NCI-H526 treated with DMSO at 0.1 percent for 48 hours (cell line): Measurements from ENCODE around the gene MESD.
"Not testable (repeated sequence)": the region's sequence is repeated elsewhere in the genome, so short reads cannot be mapped to it uniquely, and the experiment has no call there.

Source experiments
- DNase-seq: peaks from one replicate; lab custom pipeline; 2025; lab: John Stamatoyannopoulos, UW

MESD gene

GRCh38 chr15:80965454-80965853, 24.2 kb downstream of the MESD start:
- DNase-seq, result not testable (repeated sequence)

DNA sequence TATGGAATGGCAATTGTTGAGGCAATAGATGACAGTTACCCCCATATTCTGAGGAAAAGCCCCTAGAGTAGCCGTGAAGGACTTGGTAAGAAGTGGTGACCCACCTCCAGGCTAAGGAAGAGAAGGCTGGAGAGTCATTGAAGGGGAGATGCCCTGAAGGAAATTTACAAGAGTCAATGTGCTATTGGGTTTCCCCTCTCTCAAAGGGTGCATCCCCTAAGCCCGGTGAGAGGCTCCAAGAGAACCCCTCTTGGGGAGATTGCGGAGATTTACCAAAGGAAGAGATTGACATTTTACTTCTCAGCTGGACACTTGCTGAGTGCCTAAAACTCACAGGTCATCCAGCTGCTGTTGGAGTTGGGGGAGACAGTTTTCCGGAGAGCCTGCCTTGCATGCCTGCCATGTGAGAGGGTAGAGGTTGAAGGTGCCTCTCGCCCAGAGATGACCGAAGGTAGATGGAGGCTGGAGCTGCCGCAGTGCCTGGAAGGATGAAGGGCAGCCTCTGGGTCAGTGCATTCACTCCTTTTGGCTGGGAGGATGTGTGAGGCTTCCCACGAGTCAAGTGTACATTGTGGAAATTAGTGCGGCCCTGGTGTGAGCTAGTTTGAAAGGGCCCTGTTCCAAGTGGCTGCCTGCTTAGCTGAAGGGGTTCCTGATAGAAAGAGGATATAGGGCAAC, 30.7 kb downstream of the MESD start:
- no peak for DNase-seq

- DNase-seq, result no peak
Measured at GRCh38 chr15:80957976-80958375, 31.6 kb downstream of the MESD start.

DNA sequence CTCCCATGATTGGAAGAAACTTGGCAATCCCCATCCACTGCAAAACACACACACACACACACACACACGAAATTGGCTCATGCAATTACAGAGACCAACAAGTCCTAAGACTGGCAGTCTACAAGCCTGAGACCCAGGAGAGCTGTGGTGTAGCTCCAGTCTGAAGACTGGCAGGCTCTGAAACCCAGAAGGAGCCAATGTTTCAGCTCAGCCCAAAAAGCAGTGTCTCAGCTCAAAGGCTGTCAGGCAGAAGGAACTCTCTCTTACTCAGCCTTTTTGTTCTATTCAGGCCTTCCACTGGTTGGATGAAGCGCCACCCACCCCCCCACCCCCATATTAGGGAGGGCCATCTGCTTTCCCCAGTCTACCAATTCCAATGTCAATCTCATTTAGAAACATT, 32.1 kb downstream of the MESD start:
- no peak for DNase-seq

GRCh38 chr15:80955571-80956452, 33.8 kb downstream of the MESD start:
- DNase-seq, result not testable (repeated sequence)

GRCh38 chr15:80953953-80954778, 35.5 kb downstream of the MESD start:
- no peak for DNase-seq

DNA sequence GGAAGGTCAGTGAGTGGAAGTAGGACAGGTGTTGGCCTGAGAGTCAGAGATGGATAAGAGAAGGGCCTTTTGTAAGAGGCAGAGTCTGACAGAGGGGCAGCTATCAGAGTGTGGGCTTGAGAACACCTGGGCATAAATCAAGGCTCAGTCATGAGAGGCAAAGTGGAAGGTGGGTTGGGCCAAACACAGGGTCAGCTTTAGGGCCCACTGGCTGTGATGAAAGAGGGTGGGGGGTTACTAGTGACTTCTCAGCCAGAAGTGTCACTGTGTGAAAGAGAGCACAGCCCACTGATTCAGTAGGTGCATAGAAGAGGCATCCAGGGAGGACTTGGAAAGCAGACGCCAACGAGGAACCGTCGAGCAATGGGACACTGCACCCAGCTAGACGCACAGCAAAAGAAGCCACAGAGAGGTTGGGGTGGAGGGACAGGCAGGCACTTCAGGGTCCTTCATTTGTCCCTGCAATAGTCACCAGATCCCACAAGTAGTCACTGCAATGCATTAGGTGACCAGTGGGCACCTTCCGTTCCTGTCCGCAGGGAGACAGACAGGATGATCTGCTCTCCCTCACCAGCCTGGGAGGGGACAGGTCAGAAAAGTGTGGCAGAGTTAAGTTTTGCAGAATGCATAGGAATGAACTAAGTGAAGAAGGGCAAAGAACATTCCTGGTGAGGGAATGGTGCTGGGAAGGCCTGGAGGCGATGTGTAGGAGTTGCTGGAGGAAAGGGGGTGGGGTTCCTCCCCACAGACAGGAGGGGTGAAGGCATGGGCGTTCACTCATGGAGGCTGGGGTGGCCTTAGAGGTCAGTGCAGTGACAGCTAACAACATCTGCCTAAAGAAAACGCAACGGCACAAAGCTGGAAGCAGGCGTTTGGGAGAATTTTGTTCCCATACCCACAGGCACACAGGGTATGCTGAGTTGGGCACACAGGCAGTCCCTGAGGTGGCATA, 36.3 kb downstream of the MESD start:
- no peak for DNase-seq

GRCh38 chr15:80951941-80952340, 37.7 kb downstream of the MESD start:
- no peak for DNase-seq

DNA sequence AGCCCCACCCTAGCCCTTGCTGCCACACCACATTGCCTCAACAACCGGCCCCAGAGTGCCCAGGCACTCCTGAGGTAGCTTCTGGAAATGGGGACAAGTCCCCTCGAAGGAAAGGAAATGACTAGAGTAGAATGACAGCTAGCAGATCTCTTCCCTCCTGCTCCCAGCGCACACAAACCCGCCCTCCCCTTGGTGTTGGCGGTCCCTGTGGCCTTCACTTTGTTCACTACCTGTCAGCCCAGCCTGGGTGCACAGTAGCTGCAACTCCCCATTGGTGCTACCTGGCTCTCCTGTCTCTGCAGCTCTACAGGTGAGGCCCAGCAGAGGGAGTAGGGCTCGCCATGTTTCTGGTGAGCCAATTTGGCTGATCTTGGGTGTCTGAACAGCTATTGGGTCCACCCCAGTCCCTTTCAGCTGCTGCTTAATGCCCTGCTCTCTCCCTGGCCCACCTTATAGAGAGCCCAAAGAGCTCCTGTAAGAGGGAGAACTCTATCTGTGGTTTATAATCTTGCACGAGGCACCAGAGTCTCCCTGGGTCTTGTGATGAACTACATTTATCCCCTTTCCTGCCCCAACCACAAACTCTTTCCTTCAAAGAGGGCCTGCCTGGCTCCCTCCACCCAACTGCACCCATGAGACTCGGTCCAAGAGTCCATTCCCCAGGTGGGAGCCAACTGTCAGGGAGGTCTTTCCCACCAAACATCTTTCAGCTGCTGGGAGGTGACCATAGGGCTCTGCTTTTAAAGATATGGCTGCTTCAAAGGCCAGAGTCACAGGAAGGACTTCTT, 39.1 kb downstream of the MESD start:
- no peak for DNase-seq

DNA sequence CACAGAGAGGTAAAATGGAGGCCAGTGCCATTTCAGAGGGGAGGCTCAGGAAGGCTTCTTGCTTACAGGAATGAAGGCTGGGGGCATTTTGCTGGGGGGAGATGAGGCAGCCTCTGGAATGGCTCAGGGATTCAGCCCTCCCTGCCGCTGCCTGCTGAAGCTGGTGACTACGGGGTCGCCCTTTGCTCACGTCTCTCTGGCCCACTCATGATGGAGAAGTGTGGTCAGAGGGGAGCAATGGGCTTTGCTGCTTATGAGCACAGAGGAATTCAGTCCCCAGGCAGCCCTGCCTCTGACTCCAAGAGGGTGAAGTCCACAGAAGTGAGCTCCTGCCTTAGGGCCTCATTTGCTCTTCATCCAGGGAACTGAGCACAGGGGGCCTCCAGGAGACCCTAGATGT, 39.9 kb downstream of the MESD start:
- DNase-seq, result no peak

DNA sequence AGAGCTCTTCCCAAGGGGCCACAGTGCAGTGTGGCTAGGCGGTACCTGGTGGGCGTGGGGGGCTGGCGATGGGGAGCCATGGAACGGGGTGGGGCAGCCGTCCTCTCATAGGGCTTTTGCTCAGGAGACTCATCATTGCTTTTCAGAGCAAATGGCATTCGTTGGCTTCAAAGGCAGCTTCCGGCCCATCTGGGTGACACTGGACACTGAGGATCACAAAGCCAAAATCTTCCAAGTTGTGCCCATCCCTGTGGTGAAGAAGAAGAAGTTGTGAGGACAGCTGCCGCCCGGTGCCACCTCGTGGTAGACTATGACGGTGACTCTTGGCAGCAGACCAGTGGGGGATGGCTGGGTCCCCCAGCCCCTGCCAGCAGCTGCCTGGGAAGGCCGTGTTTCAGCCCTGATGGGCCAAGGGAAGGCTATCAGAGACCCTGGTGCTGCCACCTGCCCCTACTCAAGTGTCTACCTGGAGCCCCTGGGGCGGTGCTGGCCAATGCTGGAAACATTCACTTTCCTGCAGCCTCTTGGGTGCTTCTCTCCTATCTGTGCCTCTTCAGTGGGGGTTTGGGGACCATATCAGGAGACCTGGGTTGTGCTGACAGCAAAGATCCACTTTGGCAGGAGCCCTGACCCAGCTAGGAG, 40.8 kb downstream of the MESD start:
- no peak for DNase-seq

DNA sequence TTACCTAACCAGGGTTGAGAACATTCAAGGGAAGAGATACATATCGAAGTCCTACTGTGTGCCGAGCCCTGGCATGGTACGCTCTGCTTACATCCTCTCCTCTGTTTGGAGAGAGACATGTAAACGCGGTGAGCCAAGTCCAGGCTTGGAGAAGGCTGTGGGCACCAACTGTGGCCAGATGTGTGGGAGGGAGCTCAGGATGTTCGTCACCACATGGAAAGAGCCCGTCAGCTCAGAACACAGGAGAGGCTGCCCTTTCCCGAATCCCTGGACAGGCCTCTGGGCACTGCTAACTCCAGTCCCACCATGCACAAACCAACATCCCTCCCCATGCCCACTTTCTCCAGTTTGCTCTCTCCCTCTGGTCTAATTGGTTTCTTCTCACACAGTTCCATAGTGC, 43.0 kb downstream of the MESD start:
- DNase-seq, result no peak

DNA sequence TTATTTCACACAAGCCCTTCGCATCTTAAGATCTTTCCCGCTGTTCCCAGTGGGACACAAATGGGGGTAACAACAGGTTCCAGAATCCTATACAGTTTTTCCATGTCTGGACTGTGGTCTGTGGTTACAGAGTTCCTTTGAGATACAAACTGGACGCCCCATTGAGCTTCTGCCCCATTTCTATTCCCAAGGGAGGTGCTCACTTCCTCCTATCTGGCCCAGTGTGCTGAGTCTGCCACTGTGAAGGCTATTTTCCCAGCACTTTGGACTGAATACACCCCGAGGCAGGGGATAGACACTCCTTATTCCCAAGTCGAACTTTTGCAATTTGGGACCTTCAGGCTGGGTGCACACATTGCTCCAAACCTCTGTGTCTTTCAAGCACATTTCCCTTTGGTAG, 44.0 kb downstream of the MESD start:
- DNase-seq, result no peak

DNA sequence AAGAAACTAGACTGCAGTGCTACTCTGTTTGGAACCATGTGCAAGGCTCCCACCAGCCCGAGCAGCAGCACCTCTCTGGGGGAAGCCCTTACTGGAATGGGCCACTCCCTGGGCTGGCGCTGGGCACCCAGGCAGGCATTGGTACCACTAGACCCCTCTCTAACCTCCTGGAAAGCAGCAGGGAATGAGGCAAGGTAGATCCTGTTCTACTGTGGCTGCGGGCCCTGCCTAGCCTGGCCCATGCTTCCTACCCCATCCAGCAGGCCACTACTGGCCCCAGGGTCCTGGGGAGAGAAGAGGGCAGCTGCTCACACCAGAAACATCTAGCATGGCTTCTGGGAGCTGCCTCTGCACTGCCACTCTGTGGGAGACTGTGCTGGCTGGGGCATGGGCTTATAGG, 44.8 kb downstream of the MESD start:
- DNase-seq, result no peak

DNA sequence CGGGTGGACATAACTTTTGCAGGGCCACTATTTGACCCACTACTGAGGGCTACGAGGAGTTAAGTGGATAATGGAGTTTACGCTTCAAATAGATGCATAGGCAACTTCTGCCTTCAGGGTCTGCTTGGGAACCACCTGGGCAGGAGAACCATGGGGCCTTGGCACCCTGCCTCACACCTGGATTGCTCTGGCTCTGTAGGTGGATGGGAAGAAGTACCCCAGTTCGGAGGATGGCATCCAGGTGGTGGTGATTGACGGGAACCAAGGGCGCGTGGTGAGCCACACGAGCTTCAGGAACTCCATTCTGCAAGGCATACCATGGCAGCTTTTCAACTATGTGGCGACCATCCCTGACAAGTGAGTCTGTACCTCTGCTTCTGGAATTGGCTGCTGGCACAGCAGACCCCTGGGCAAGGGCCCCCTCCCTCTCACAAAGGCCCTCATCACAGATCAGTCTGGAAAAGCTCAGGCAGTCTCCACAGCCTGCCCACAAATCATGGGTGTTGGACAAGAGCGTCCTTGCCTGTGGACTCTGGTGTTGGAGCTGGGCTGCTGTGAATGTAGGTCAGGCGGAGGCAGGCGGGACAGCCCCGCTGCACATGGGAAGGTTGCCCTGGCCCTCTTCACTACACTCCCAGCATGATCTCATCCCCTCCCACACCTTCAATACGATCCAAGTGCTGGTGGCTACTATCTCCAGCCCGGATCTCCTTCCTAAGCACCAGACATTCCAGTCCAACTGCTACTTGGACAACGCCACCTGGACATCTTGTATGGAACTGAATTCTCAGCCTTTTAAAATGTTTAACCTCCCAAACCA, 46.7 kb downstream of the MESD start:
- no peak for DNase-seq

DNA sequence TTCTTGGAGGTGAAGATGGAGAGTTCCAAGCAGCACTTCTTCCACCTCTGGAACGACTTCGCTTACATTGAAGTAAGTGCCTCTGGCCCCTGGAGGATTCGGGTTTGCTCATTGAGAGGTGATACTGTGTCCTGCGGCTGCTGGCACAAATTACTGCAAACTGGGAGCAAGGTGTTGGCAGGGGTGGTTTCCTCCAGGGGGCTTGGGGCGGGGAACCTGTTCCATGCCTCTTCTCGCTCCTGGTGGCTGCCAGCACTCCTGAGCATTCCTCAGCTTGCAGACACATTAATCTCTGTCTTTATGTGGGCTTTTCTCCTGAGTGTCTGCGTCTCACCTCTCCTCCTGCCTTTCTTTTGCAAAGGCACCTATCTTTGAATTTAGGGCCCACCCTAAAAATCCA, 47.4 kb downstream of the MESD start:
- DNase-seq, result no peak

- no peak for DNase-seq
Measured at GRCh38 chr15:80940851-80941250, 48.8 kb downstream of the MESD start.

- no peak for DNase-seq
Measured at GRCh38 chr15:80940331-80940730, 49.3 kb downstream of the MESD start.

- DNase-seq, result no peak
Measured at GRCh38 chr15:80939216-80939615, 50.4 kb downstream of the MESD start.
